B cell (primary cell): Measurements from ENCODE around the gene THADA.

ENCODE experiments used
- CTCF ChIP-seq: fragments of 200-600 bp; IDR thresholded peaks from one replicate; pipeline ENCODE4 v1.8.0; 2022; ENCODE audit warnings: antibody characterized with exemption, mild to moderate bottlenecking
- EZH2 ChIP-seq: IDR thresholded peaks from 2 replicates; pipeline ENCODE4 v1.6.1; 2012; ENCODE audit warnings: borderline replicate concordance, low read depth, mild to moderate bottlenecking, moderate library complexity, low read length; ENCODE audit not compliant: insufficient read depth, poor library complexity, severe bottlenecking

GRCh38 chr2:43405829-43406228 lies 190.0 kb downstream of the THADA start:
- TF ChIP-seq CTCF (no peak), EZH2 (no peak)
